Liver (tissue), 9 donors: ENCODE results near the gene OCSTAMP. TPM values are rescaled to one million over a fixed set of nuclear protein-coding genes. Genes with fewer than 3 reads are reported as not detected.

Experiments used
- DNase-seq: peaks from one replicate; pipeline ENCODE4 v3.0.0-alpha.2; 2017; ENCODE audit warnings: low spot score
- H3K27ac ChIP-seq, 2 donors: one replicate each; pipeline ENCODE4 v1.7.0; 2013; ENCODE audit warnings: inconsistent platforms in 2 of 2, low read length in 2 of 2, control low read depth in 1 of 2, low read depth in 1 of 2, mild to moderate bottlenecking in 1 of 2
- H3K27me3 ChIP-seq, 4 donors: one replicate each; pipeline versions ENCODE4 v1.6.1 to v1.7.0; 2013; ENCODE audit warnings: low read length in 3 of 4, inconsistent platforms in 1 of 4, mild to moderate bottlenecking in 1 of 4, moderate library complexity in 1 of 4; ENCODE audit not compliant: control insufficient read depth in 4 of 4, insufficient read depth in 4 of 4
- H3K36me3 ChIP-seq, 4 donors: one replicate each; pipeline versions ENCODE4 v1.6.1 to v1.7.0; 2013; ENCODE audit warnings: low read length in 3 of 4, mild to moderate bottlenecking in 3 of 4, low read depth in 1 of 4, moderate library complexity in 1 of 4; ENCODE audit not compliant: control insufficient read depth in 4 of 4, insufficient read depth in 3 of 4
- H3K4me1 ChIP-seq, 4 donors: one replicate each; pipeline versions ENCODE4 v1.6.1 to v1.7.0; 2013; ENCODE audit warnings: low read length in 3 of 4, mild to moderate bottlenecking in 3 of 4, moderate library complexity in 1 of 4; ENCODE audit not compliant: control insufficient read depth in 4 of 4, insufficient read depth in 4 of 4
- H3K4me3 ChIP-seq, 3 donors: one replicate each; pipeline versions ENCODE4 v1.6.1 to v1.7.0; 2013; ENCODE audit warnings: low read length in 3 of 3, control low read depth in 1 of 3, low read depth in 1 of 3, mild to moderate bottlenecking in 1 of 3
- H3K9ac ChIP-seq, 2 donors: one replicate each; pipeline ENCODE4 v1.7.0; 2013; ENCODE audit warnings: low read length in 2 of 2, mild to moderate bottlenecking in 2 of 2, moderate library complexity in 2 of 2, control low read depth in 1 of 2, low read depth in 1 of 2
- H3K9me3 ChIP-seq, 4 donors: one replicate each; pipeline versions ENCODE4 v1.6.1 to v1.7.0; 2013; ENCODE audit warnings: low read length in 3 of 4; ENCODE audit not compliant: control insufficient read depth in 4 of 4
- ATF3 ChIP-seq: IDR thresholded peaks from 2 replicates; pipeline ENCODE4 v1.6.1; 2016; ENCODE audit warnings: antibody characterized with exemption
- FOXA2 ChIP-seq: IDR thresholded peaks from 2 replicates; pipeline ENCODE4 v1.6.1; 2016; ENCODE audit warnings: antibody characterized with exemption
- GABPA ChIP-seq, 2 donors: IDR thresholded peaks in 1 of 2; conservative IDR thresholded peaks in 1 of 2; 2 replicates each; pipeline ENCODE4 v1.6.1; 2016; ENCODE audit warnings: antibody characterized with exemption in 2 of 2, mild to moderate bottlenecking in 1 of 2, moderate library complexity in 1 of 2
- HNF4A ChIP-seq, 2 donors: conservative IDR thresholded peaks; 2 replicates each; pipeline ENCODE4 v1.6.1; 2016; ENCODE audit warnings: antibody characterized with exemption in 2 of 2, mild to moderate bottlenecking in 2 of 2
- JUND ChIP-seq, 2 donors: IDR thresholded peaks; 2 replicates each; pipeline ENCODE4 v1.6.1; 2016; ENCODE audit warnings: antibody characterized with exemption in 2 of 2
- NR2F2 ChIP-seq: IDR thresholded peaks from 2 replicates; pipeline ENCODE4 v1.6.1; 2016; ENCODE audit warnings: antibody characterized with exemption
- RAD21 ChIP-seq, 2 donors: IDR thresholded peaks; 2 replicates each; pipeline ENCODE4 v1.6.1; 2016; ENCODE audit warnings: antibody characterized with exemption in 2 of 2, mild to moderate bottlenecking in 2 of 2
- RXRA ChIP-seq, 2 donors: IDR thresholded peaks; 2 replicates each; pipeline ENCODE4 v1.6.1; 2017 to 2018; ENCODE audit warnings: antibody characterized with exemption in 2 of 2, mild to moderate bottlenecking in 1 of 2
- SP1 ChIP-seq: IDR thresholded peaks from 2 replicates; pipeline ENCODE4 v1.6.1; 2018; ENCODE audit warnings: antibody characterized with exemption, mild to moderate bottlenecking
- TAF1 ChIP-seq: conservative IDR thresholded peaks from 2 replicates; pipeline ENCODE4 v1.6.1; 2016; ENCODE audit warnings: antibody characterized with exemption, mild to moderate bottlenecking
- YY1 ChIP-seq: IDR thresholded peaks from 2 replicates; pipeline ENCODE4 v1.6.1; 2016; ENCODE audit warnings: antibody characterized with exemption, mild to moderate bottlenecking
- ZBTB33 ChIP-seq: IDR thresholded peaks from 2 replicates; pipeline ENCODE4 v1.6.1; 2016; ENCODE audit warnings: antibody characterized with exemption
- WGBS: extraction: QIAGEN DNeasy Blood & Tissue Kit; methylation state at CpG from one replicate; pipeline ENCODE4 v1.1.7; 2013; 5-methylcytosine and 5-hydroxymethylcytosine counted together
- polyA plus RNA-seq, 2 donors: library from polyadenylated mRNA; stranded (reverse) in 1 of 2; unstranded in 1 of 2; fragments of 200-250 nt in 1 of 2; fragments of >200 nt in 1 of 2; fragmentation: Nextera tagmentation in 1 of 2; extraction: Ambion mirVana in 1 of 2; gene quantifications; one replicate each; pipeline versions ENCODE4 v1.2.1 to v1.2.3, GENCODE V29; 2013 to 2015
- total RNA-seq, 2 donors: library from RNA; depleted of rRNA; stranded (reverse); fragments of >200 nt; gene quantifications; one replicate each; pipeline ENCODE4 v1.2.3, GENCODE V29; 2014
- donor health status: healthy.
- donor health status: healthy.
- donor health status: healthy.
- donor health status: healthy.
- donor health status: healthy.

OCSTAMP gene
- total and polyA plus RNA-seq, 4 donors: not detected

GRCh38 chr20:46505506-46505905, 44.9 kb downstream of the OCSTAMP start:
- Histone ChIP-seq H3K4me1 (no peaks in the 10 kb centered on the region), H3K27me3 (no peaks in the 10 kb centered on the region), H3K27ac (no peak overlapping the region), H3K9me3 (peaks cover 18 to 42% (median 31%) of the 10 kb centered on the region in 4 donors), H3K9ac (no peak overlapping the region), H3K4me3 (no peak overlapping the region), H3K36me3 (peaks cover 0 to 8% (median 3%) of the 10 kb centered on the region in 4 donors)
- no peak for DNase-seq
- WGBS: 96% methylated on average over 3 of the region's 3 CpGs
- TF ChIP-seq ATF3: no peak
- no peak for TF ChIP-seq ZBTB33
- TF ChIP-seq TAF1: no peak
- TF ChIP-seq SP1: no peak
- no peak for TF ChIP-seq NR2F2

DNA sequence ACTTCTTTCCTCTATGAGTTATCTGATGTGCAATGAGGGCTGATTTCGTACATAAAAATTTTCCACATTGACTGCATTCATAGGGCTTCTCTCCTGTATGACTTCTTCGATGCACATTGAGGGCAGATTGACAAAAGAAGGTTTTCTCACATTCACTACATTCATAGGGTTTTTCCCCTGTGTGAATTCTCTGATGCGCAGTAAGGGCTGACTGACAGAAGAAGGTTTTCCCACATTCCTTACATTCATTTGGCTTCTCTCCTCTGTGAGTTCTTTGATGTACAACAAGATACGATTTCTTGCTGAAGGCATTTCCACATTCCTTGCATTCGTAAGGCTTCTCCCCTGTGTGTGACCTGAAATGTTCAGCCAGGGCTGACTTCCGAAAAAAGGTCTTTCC, 48.5 kb downstream of the OCSTAMP start:
- H3K4me1 ChIP-seq: no peaks in the 10 kb centered on the region
- no peak overlapping the region for H3K9ac ChIP-seq
- H3K4me3 ChIP-seq: peak overlapping the region in 2 of 3 donors; percentile 27 to 53
- DNase-seq: no peak
- no peak for TF ChIP-seq FOXA2
- no peak for TF ChIP-seq RXRA (IDR thresholded peaks at IDR 0.05)
- no peak for TF ChIP-seq GABPA (IDR thresholded peaks at IDR 0.05 in 1 of 2, conservative IDR thresholded peaks at IDR 0.05 in 1 of 2)
- H3K36me3 ChIP-seq: peaks cover 0 to 11% (median 3%) of the 10 kb centered on the region in 4 donors
- peaks cover 20 to 69% (median 46%) of the 10 kb centered on the region in 4 donors for H3K9me3 ChIP-seq
- H3K27me3 ChIP-seq: no peaks in the 10 kb centered on the region
- WGBS: 96% methylated on average over 6 of the region's 6 CpGs
- no peak overlapping the region for H3K27ac ChIP-seq

DNA sequence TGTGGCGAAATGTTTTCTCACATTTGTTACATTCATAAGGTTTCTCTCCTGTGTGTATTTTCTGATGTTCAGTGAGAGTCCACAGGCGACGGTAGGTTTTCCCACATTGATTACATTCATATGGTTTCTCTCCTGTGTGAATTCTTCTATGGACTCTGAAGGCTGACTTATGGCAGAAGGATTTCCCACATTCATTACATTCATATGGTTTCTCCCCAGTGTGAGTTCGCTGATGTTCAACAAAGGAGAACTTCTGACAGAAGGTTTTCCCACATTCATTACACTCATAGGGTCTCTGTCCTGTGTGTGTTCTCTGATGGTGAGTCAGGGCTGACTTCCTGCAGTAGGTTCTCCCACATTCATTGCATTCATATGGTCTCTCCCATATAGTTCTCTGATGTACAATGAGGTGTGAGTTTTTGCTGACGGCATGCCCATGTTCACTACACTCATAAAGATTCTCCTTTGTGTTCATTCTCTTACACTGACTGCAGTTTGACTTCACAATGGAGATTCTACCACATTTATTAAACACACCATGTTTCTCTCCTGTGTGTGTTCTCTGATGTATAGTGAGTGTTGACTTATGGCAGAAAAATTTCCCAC, 49.0 kb downstream of the OCSTAMP start:
- no peak for TF ChIP-seq TAF1
- no peak for TF ChIP-seq FOXA2
- no peak for TF ChIP-seq HNF4A (conservative IDR thresholded peaks at IDR 0.05)
- TF ChIP-seq GABPA (IDR thresholded peaks at IDR 0.05 in 1 of 2, conservative IDR thresholded peaks at IDR 0.05 in 1 of 2): no peak
- TF ChIP-seq RAD21 (IDR thresholded peaks at IDR 0.05): no peak
- no peak for TF ChIP-seq NR2F2
- TF ChIP-seq YY1: no peak
- TF ChIP-seq SP1: no peak
- no peak for TF ChIP-seq JUND (IDR thresholded peaks at IDR 0.05)
- Histone ChIP-seq H3K4me1 (no peaks in the 10 kb centered on the region), H3K27ac (no peak overlapping the region), H3K27me3 (no peaks in the 10 kb centered on the region), H3K36me3 (peaks cover 0 to 11% (median 3%) of the 10 kb centered on the region in 4 donors), H3K9ac (no peak overlapping the region), H3K9me3 (peaks cover 20 to 70% (median 50%) of the 10 kb centered on the region in 4 donors), H3K4me3 (peak overlapping the region in 2 of 3 donors; percentile 4 to 20)
- WGBS: 95% methylated on average over 5 of the region's 5 CpGs
- no peak for DNase-seq
